NT2/D1 (cell line): ENCODE measurements around the gene NTN4.

ENCODE experiments used
- YY1 ChIP-seq: IDR thresholded peaks from 2 replicates; pipeline ENCODE4 v1.6.1; 2011; ENCODE audit not compliant: insufficient read length, insufficient read depth
- ZNF274 ChIP-seq: IDR thresholded peaks from 2 replicates; pipeline ENCODE4 v1.6.1; 2011; ENCODE audit warnings: mild to moderate bottlenecking, low read depth, low read length

- TF ChIP-seq ZNF274: no peak
- no peak for TF ChIP-seq YY1
Observed at GRCh38 chr12:95640516-95640915, 150.0 kb downstream of the NTN4 start.
